ENCODE results near the gene EYS. TPM values are rescaled to one million over a fixed set of nuclear protein-coding genes. Genes with fewer than 3 reads are reported as not detected.

EYS gene
- total RNA-seq, 1 donor from 2014 or later, result 0.06 TPM

DNA sequence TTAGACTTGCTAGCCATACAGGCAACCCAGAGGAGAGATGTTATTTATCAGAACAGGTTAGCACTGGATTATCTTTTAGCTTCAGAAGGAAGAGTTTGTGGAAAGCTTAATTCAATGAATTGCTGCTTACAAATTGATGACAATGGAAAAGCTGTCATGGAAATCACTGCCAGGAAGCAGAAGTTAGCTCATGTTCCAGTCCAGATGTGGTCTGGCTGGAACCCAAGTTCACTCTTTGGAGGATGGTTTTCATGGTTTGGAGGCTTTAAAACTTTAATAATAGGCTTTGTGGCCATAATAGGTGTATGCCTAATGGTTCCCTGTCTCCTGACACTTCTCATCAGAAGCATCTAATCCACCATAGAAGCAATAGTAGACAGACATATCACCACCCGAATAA is 1372.4 kb downstream of the EYS start:
- no peak for TF ChIP-seq CTCF (conservative IDR thresholded peaks at IDR 0.05; ENCODE audit: low read depth, low read length)
- DNase-seq (ENCODE audit: low read depth), result no peak

DNA sequence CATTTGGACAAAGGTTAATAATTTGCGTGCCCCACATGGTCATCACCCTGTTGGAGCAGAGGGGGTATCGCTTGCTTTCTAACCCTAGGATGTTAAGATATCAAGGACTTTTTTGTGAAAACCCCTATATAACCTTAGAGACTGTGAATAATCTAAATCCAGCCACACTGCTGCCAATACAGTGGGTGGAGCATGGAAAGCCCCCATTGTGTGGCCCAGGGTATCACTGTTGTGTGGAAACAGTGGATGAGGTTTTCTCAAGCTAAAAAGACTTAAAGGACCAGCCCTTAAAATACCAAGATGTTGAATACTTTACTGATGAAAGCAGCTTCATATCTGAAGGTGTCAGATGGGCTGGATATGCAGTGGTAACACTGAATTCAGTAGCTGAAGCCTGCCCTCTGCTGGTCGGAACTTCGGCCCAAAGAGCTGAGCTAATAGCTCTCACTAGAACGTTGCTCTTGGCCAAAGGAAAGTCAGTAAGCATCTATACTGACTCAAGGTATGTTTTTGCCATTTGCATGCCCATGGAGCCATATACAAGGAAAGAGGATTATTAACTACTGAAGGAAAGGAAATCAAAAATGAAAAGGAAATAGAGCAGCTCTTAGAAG is 1376.2 kb downstream of the EYS start:
- DNase-seq (ENCODE audit: low read depth), result peak; percentile 3
- no peak overlapping the region for H3K4me3 ChIP-seq (ENCODE audit: low read depth, low read length)
- peak; percentile 73 for TF ChIP-seq CTCF (conservative IDR thresholded peaks at IDR 0.05; ENCODE audit: low read depth, low read length)

More for the DNA sequence above, 1372.4 kb downstream of the EYS start:
- H3K4me3 ChIP-seq (ENCODE audit: low read depth, low read length), result no peak overlapping the region

DNA sequence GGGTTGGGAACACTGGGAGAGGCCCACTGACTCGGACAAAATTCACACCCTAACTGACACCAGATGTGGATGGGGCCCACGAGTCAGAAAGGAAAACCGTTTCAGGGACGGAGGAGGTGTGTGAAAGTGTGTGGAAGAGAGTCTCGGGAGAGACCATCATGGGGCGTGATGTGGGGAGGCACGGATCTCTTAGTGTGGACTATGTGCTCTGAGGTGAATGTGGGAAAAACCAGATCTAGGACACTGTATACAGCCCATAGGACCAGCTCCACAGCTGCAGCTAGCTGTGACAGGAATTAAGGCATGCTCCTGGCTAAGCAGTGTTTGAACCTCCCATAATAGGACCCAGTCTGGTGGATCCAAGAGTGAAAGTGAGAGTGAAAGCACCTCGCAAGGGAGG is 1380.1 kb downstream of the EYS start:
- no peak for TF ChIP-seq CTCF (conservative IDR thresholded peaks at IDR 0.05; ENCODE audit: low read depth, low read length)
- no peak for DNase-seq (ENCODE audit: low read depth)
- no peak overlapping the region for H3K4me3 ChIP-seq (ENCODE audit: low read depth, low read length)

- H3K4me3 ChIP-seq (ENCODE audit: low read depth, low read length), result no peak overlapping the region
- no peak for DNase-seq (ENCODE audit: low read depth)
- no peak for TF ChIP-seq CTCF (conservative IDR thresholded peaks at IDR 0.05; ENCODE audit: low read depth, low read length)
These were observed 1381.9 kb downstream of the EYS start for GRCh38 chr6:64325093-64325492.

GRCh38 chr6:64310214-64310613 is 1396.8 kb downstream of the EYS start:
- no peak for DNase-seq (ENCODE audit: low read depth)
- TF ChIP-seq CTCF (conservative IDR thresholded peaks at IDR 0.05; ENCODE audit: low read depth, low read length), result no peak

DNA sequence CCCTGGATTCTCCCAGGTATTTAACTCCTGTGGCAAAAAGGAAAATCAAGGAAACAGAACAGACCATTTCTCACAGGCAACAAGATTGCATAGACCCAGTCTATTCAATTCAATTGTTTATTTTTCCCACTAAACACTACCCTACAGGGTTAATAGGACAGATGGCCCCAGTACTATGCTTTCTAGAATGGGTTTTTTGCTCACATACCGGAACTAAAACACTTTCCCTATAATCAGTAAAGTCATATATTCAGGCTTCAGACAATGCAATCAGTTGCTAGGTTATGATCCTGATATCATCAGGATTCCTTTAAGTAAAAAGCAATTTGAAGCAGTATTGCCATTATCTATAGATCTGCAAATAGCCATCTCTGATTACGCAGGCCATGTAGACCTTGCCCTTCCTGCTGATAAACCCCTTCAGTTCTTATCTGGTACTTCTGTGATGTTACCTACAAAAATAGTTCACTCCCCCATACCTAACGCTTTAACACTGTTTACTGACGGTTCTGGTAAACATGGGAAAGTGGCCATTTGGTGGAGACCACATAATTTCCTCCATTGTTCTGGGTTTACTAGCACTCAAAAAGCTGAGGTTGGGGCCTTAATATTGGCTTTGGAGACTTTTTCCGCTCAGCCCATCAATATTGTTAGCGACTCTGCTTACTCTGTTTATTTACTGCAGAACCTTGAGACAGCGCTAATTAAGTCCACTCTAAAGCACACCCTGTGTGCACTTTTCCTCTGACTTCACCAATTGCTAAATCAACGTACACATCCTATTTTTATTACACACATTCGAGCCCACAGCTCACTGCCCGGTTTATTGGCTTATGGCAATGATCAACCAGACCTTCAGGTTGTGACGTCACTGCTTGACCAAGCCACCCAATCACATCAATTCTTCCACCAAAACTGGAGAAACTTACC is 1405.5 kb downstream of the EYS start:
- TF ChIP-seq CTCF (conservative IDR thresholded peaks at IDR 0.05; ENCODE audit: low read depth, low read length), result no peak
- DNase-seq (ENCODE audit: low read depth), result no peak
- no peak overlapping the region for H3K4me3 ChIP-seq (ENCODE audit: low read depth, low read length)

More at GRCh38 chr6:64310214-64310613, 1396.8 kb downstream of the EYS start:
- no peak overlapping the region for H3K4me3 ChIP-seq (ENCODE audit: low read depth, low read length)

All from epithelial cell of proximal tubule (primary cell).